Smooth muscle cell (in vitro differentiated cells): ENCODE measurements around the gene ZBTB21. TPM values are rescaled to one million over a fixed set of nuclear protein-coding genes. Genes with fewer than 3 reads are reported as not detected.

ENCODE experiments used
- DNase-seq: peaks from one replicate; lab custom pipeline; 2025; ENCODE audit not compliant: unreplicated experiment; lab: John Stamatoyannopoulos, UW
- H2AFZ ChIP-seq: fragments of 200-600 bp; sonication (generic); 2 replicates; pipeline ENCODE4 v1.6.0; 2016; ENCODE audit warnings: antibody characterized with exemption, low read depth, mild to moderate bottlenecking
- H3F3A ChIP-seq: fragments of 200-600 bp; sonication (generic); 2 replicates; pipeline ENCODE4 v1.6.0; 2017; ENCODE audit warnings: antibody characterized with exemption, low read depth
- H3K27ac ChIP-seq: fragments of 200-600 bp; sonication (generic); 2 replicates; pipeline ENCODE4 v1.5.1; 2016; ENCODE audit warnings: low read depth, mild to moderate bottlenecking
- H3K27me3 ChIP-seq: fragments of 200-600 bp; sonication (generic); 2 replicates; pipeline ENCODE4 v1.6.1; 2016; ENCODE audit warnings: low read depth, mild to moderate bottlenecking
- H3K36me3 ChIP-seq: fragments of 200-600 bp; sonication (generic); 2 replicates; pipeline ENCODE4 v1.5.1; 2016; ENCODE audit warnings: low read depth
- H3K4me1 ChIP-seq: fragments of 200-600 bp; sonication (generic); 2 replicates; pipeline ENCODE4 v1.5.1; 2016; ENCODE audit warnings: low read depth
- H3K4me2 ChIP-seq: fragments of 200-600 bp; sonication (generic); 2 replicates; pipeline ENCODE4 v1.6.0; 2016; ENCODE audit warnings: mild to moderate bottlenecking
- H3K4me3 ChIP-seq: fragments of 200-600 bp; sonication (generic); 2 replicates; pipeline ENCODE4 v1.5.1; 2016; ENCODE audit warnings: mild to moderate bottlenecking
- H3K79me2 ChIP-seq: fragments of 200-600 bp; sonication (generic); 2 replicates; pipeline ENCODE4 v1.6.0; 2016; ENCODE audit warnings: low read depth, mild to moderate bottlenecking
- H3K9ac ChIP-seq: fragments of 200-600 bp; sonication (generic); 2 replicates; pipeline ENCODE4 v1.6.0; 2016; ENCODE audit warnings: low read depth
- H3K9me3 ChIP-seq: fragments of 200-600 bp; sonication (generic); replicated peaks from 2 replicates; pipeline ENCODE4 v1.5.1; 2016; ENCODE audit warnings: low read depth
- H4K20me1 ChIP-seq: fragments of 200-600 bp; sonication (generic); 2 replicates; pipeline ENCODE4 v1.6.0; 2016; ENCODE audit warnings: low read depth
- CTCF ChIP-seq: fragments of 200-600 bp; sonication (generic); IDR thresholded peaks from 2 replicates; pipeline ENCODE4 v1.5.1; 2017; ENCODE audit warnings: borderline replicate concordance, mild to moderate bottlenecking, antibody characterized with exemption; ENCODE audit not compliant: insufficient read depth, poor library complexity, severe bottlenecking
- WGBS: methylation state at CpG from one replicate; pipeline ENCODE4 v1.1.7; 2016; ENCODE audit warnings: low lambda C conversion rate; 5-methylcytosine and 5-hydroxymethylcytosine counted together
- polyA plus RNA-seq: library from polyadenylated mRNA; unstranded; fragments of >200 nt; fragmentation: Nextera tagmentation; extraction: Ambion mirVana; gene quantifications from 2 replicates; pipeline ENCODE4 v1.2.1, GENCODE V29; 2016
- total RNA-seq: library from RNA; depleted of rRNA; stranded (reverse); fragments of >200 nt; gene quantifications from 2 replicates; pipeline ENCODE4 v1.2.3, GENCODE V29; 2014

Gene ZBTB21
- total and polyA plus RNA-seq, 2 experiments from 2014 or later = 6.2 to 24.1 TPM

DNA sequence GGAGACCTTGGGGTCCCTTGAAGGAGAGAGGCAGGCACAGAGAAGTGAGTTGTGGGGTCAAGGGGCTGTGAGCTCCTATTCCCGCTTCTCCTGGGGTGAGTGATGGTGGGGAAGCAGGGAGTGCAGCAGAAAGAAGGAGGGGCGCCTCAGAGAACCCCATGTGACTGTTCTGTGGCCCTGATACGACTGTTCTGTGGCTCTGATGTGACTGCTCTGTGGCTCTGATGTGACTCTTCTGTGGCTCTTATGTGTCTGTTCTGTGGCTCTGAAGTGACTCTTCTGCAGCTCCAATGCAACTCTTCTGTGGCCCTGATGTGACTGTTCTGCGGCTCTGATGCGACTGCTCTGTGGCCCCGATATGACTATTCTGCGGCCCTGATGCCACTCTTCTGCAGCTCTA lies 31.1 kb upstream of the ZBTB21 start:
- no peak for TF ChIP-seq CTCF
- H3K27ac ChIP-seq = peak overlapping the region; percentile 99
- H3K4me1 ChIP-seq = peaks cover 7% of the 10 kb centered on the region
- peak overlapping the region; percentile 96 for H3K9ac ChIP-seq
- no peak for DNase-seq
- peaks cover 7% of the 10 kb centered on the region for H3F3A ChIP-seq
- no peaks in the 10 kb centered on the region for H4K20me1 ChIP-seq
- peak overlapping the region; percentile 41 for H3K4me2 ChIP-seq
- H2AFZ ChIP-seq = no peak overlapping the region
- H3K36me3 ChIP-seq = no peaks in the 10 kb centered on the region
- no peak overlapping the region for H3K4me3 ChIP-seq
- H3K27me3 ChIP-seq = no peaks in the 10 kb centered on the region
- no peaks in the 10 kb centered on the region for H3K79me2 ChIP-seq
- WGBS = 90% methylated on average over 7 of the region's 7 CpGs
- no peaks in the 10 kb centered on the region for H3K9me3 ChIP-seq

DNA sequence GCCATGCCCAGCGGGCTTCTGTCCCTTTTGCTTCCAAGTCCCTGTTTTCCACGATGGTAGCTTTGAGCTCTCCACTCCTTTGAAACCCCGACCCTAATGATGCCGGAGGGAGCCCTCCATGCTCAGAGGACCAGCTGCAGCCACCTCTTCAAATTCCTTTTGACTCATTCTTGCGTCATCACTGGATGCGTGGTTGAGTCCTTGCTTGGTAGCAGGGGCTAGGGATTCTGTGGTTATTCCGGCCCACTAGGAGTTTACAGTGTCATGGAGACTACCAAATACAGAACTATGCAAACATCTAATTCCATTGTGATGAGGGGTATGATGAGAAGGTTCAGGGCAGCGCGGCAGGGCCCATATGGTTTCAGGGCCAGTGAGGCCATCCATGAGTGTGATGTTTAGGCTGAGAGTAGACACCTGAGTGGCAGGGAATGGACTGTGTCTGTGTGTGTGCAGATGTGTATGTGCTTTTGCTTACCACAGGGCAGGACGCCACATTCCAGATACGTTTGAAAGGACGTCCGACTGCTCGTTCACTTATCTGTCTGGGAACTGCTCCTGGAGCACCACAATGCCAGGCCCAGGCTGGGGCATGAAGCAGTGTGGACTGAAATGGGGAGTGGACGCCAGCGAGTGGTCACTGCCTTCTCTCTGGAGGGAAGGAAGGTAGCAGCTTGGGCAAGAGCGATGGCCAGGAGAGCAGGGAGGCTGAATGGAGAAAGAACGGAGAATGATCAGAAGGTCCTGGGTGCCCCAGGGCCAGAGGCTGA lies 30.4 kb upstream of the ZBTB21 start:
- H3K79me2 ChIP-seq = no peaks in the 10 kb centered on the region
- DNase-seq = peak; percentile 69
- no peak for TF ChIP-seq CTCF
- no peak overlapping the region for H3K4me3 ChIP-seq
- H3K9ac ChIP-seq = peak overlapping the region; percentile 96
- no peaks in the 10 kb centered on the region for H4K20me1 ChIP-seq
- H3K27ac ChIP-seq = peak overlapping the region; percentile 99
- peaks cover 7% of the 10 kb centered on the region for H3K4me1 ChIP-seq
- peak overlapping the region; percentile 46 for H3K4me2 ChIP-seq
- H3F3A ChIP-seq = peaks cover 7% of the 10 kb centered on the region
- H3K9me3 ChIP-seq = no peaks in the 10 kb centered on the region
- WGBS = 39% methylated on average over 18 of the region's 18 CpGs
- no peaks in the 10 kb centered on the region for H3K27me3 ChIP-seq
- H3K36me3 ChIP-seq = no peaks in the 10 kb centered on the region
- H2AFZ ChIP-seq = no peak overlapping the region

GRCh38 chr21:42039911-42040351 lies 29.8 kb upstream of the ZBTB21 start:
- H3K79me2 ChIP-seq = no peaks in the 10 kb centered on the region
- no peaks in the 10 kb centered on the region for H3K9me3 ChIP-seq
- peak overlapping the region; percentile 91 for H3K9ac ChIP-seq
- no peak for TF ChIP-seq CTCF
- H3K4me1 ChIP-seq = peaks cover 7% of the 10 kb centered on the region
- peak overlapping the region; percentile 46 for H3K4me2 ChIP-seq
- no peaks in the 10 kb centered on the region for H3K36me3 ChIP-seq
- no peaks in the 10 kb centered on the region for H4K20me1 ChIP-seq
- H3K27me3 ChIP-seq = no peaks in the 10 kb centered on the region
- H2AFZ ChIP-seq = no peak overlapping the region
- 33% methylated on average over 12 of the region's 12 CpGs for WGBS
- peak overlapping the region; percentile 99 for H3K27ac ChIP-seq
- H3K4me3 ChIP-seq = no peak overlapping the region
- peak; percentile 69 for DNase-seq
- H3F3A ChIP-seq = peaks cover 7% of the 10 kb centered on the region
